ENCODE results near the gene ANKH. TPM values are rescaled to one million over a fixed set of nuclear protein-coding genes. Genes with fewer than 3 reads are reported as not detected.

ANKH gene
- total and polyA plus RNA-seq, 12 donors: 4.8 to 45.6 (median 30.9) TPM

DNA sequence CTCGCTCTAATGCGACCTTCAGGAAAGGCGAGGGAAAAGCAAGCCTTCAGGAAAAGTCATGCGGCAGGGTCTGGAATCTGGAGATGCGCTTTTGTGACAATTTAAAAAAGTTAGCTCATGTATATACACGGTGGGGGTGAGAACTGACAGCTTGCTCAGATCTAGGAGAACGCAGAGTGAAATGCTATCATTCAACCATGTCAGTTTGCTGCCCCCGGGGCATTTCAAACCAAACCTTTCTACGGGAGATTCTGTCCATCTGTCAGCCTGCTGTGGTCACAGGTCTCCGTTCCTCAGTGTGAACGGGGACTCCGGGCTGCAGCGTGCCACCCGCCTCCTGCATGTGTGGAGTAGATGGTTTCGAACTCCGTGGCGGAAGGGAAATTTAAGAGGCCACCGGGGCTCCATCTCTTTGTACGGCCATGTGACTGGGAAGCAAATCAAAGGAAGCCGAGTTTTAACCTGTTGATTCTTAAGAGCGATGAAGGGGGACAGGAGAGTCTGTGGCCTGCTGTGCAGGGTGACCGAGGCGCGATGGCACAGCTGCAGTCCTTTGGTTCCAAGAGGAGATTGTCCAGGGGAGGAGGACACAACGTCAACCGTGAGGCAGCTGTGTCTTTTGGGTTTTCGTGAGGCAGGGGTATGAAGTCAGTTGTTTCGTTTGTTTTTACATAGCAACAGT is 161.1 kb downstream of the ANKH start:
- no peaks in the 10 kb centered on the region for H3K27me3 ChIP-seq
- 90 to 97% (median 94%) methylated on average over 28 of the region's 28 CpGs for WGBS, 4 donors
- intact Hi-C loops (cut with DNase I): no loop called here
- H3K36me3 ChIP-seq (replicated peaks in 1 of 2): peaks cover 0 to 47% of the 10 kb centered on the region in 2 donors
- no peaks in the 10 kb centered on the region for H3K9me3 ChIP-seq (replicated peaks in 1 of 3)
- H3K4me3 ChIP-seq: no peak overlapping the region
- TF ChIP-seq, protein P1, sequence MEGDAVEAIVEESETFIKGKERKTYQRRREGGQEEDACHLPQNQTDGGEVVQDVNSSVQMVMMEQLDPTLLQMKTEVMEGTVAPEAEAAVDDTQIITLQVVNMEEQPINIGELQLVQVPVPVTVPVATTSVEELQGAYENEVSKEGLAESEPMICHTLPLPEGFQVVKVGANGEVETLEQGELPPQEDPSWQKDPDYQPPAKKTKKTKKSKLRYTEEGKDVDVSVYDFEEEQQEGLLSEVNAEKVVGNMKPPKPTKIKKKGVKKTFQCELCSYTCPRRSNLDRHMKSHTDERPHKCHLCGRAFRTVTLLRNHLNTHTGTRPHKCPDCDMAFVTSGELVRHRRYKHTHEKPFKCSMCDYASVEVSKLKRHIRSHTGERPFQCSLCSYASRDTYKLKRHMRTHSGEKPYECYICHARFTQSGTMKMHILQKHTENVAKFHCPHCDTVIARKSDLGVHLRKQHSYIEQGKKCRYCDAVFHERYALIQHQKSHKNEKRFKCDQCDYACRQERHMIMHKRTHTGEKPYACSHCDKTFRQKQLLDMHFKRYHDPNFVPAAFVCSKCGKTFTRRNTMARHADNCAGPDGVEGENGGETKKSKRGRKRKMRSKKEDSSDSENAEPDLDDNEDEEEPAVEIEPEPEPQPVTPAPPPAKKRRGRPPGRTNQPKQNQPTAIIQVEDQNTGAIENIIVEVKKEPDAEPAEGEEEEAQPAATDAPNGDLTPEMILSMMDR (IDR thresholded peaks at IDR 0.05): no peak
- no peak for TF ChIP-seq POLR2A (IDR thresholded peaks at IDR 0.05)
- peak in 1 of 7 donors; percentile 20 for DNase-seq
- peaks cover 0 to 12% of the 10 kb centered on the region in 2 donors for H3K4me1 ChIP-seq (replicated peaks in 1 of 2)
- no peak overlapping the region for H3K27ac ChIP-seq

DNA sequence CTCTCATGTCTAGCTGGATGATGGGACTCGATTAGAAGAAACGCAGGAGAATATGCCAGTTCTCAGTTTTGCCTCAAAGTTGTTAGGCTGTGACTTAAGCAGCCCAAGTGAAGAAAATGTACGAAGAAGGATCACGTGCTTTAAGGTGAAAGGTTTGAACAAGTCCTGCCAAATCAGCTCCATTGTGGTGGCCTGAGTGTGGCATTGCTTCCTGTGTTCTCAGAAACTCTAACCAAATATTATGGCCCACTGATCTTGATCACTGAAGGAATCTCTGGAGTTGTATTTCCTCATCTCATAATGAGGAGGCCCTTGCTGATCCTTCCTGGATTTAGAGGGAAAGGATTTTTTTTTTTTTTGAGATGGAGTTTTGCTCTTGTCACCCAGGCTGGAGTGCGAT is 163.0 kb downstream of the ANKH start:
- peaks cover 0 to 37% of the 10 kb centered on the region in 2 donors for H3K36me3 ChIP-seq (replicated peaks in 1 of 2)
- H3K4me3 ChIP-seq: no peak overlapping the region
- peaks cover 0 to 12% of the 10 kb centered on the region in 2 donors for H3K4me1 ChIP-seq (replicated peaks in 1 of 2)
- DNase-seq: peak in 1 of 7 donors; percentile 4
- intact Hi-C loops (cut with DNase I): no loop called here
- 93 to 100% (median 96%) methylated on average over 5 of the region's 5 CpGs for WGBS, 4 donors
- no peaks in the 10 kb centered on the region for H3K9me3 ChIP-seq (replicated peaks in 1 of 3)
- TF ChIP-seq, protein P1 (IDR thresholded peaks at IDR 0.05): no peak
- TF ChIP-seq POLR2A (IDR thresholded peaks at IDR 0.05): no peak
- no peaks in the 10 kb centered on the region for H3K27me3 ChIP-seq
- no peak overlapping the region for H3K27ac ChIP-seq

DNA sequence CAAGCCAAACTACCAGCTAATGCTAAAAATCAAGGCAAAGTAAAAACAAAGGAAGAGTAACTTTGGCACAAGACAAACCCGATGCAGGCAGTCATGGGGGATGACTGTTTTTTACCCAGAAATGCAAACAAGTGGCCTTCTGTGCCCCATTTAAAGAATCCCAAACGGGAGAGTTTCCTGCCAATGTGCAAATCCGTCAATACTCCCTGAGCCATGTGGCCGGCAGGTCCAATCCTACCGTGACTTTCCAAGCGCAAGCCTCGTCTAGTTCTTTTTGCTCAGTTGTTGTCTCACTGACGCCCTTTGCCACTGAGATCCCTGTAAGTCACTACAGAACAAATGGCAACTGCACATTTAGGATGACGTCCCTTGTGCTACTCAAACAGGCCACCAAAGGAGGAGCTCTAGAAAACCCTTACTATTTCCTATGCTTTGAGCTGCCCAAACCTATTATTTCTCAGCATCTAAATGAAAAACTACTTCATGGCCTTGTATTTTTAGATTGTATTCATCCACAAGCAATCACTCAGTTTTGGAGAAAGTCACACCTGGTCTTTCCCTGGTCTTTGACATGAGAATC is 163.7 kb downstream of the ANKH start:
- WGBS, 4 donors: 95 to 96% (median 96%) methylated on average over 9 of the region's 9 CpGs
- TF ChIP-seq, protein P1 (IDR thresholded peaks at IDR 0.05): no peak
- TF ChIP-seq POLR2A (IDR thresholded peaks at IDR 0.05): no peak
- Histone ChIP-seq H3K4me1 (replicated peaks in 1 of 2) (peaks cover 0 to 12% of the 10 kb centered on the region in 2 donors), H3K4me3 (no peak overlapping the region), H3K9me3 (replicated peaks in 1 of 3) (no peaks in the 10 kb centered on the region), H3K36me3 (replicated peaks in 1 of 2) (peaks cover 0 to 35% of the 10 kb centered on the region in 2 donors), H3K27me3 (no peaks in the 10 kb centered on the region), H3K27ac (no peak overlapping the region)
- DNase-seq: peak in 1 of 7 donors; percentile 5
- intact Hi-C loops (cut with DNase I): no loop called here

DNA sequence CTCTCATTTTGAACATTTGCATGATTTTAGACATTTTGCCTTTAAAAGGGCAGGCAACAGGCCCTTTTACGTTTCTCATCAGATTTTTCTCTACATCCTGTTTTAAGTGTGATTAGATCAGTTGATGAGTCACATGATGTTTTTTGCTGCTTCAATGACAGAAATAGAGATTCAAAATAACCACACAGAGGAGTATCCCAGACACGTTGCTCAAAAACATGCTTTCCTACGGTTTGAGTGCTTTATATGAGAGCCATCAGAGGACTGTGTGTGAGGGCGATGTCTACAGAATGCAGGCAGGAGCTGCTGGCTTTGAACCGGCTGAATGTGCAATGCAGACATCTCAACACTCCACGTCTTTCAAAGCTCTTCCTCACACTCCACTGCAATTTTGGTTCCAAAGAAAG is 165.0 kb downstream of the ANKH start:
- Histone ChIP-seq H3K27ac (peak overlapping the region in 1 of 5 donors; percentile 17), H3K4me1 (replicated peaks in 1 of 2) (peaks cover 0 to 12% of the 10 kb centered on the region in 2 donors), H3K9me3 (replicated peaks in 1 of 3) (no peaks in the 10 kb centered on the region), H3K27me3 (no peaks in the 10 kb centered on the region), H3K4me3 (no peak overlapping the region), H3K36me3 (replicated peaks in 1 of 2) (peaks cover 0 to 22% of the 10 kb centered on the region in 2 donors)
- intact Hi-C loops (cut with DNase I): no loop called here
- no peak for TF ChIP-seq POLR2A (IDR thresholded peaks at IDR 0.05)
- TF ChIP-seq, protein P1 (IDR thresholded peaks at IDR 0.05): no peak
- DNase-seq: no peak
- 46 to 57% (median 50%) methylated on average over 6 of the region's 6 CpGs for WGBS, 4 donors
